Trophoblast cell (in vitro differentiated cells and primary cell): ENCODE measurements around the gene CYTH2.

Experiments
- DNase-seq, 2 donors: peaks; one replicate each; pipeline ENCODE4 v3.0.0-alpha.2; 2016
- H2AFZ ChIP-seq: 2 replicates; pipeline ENCODE4 v1.6.1; 2013; ENCODE audit warnings: low read length, moderate library complexity, mild to moderate bottlenecking; ENCODE audit not compliant: insufficient read depth, poor library complexity
- H2AK5ac ChIP-seq: 2 replicates; pipeline ENCODE4 v1.6.1; 2013; ENCODE audit warnings: mild to moderate bottlenecking, low read length
- H2BK120ac ChIP-seq: 2 replicates; pipeline ENCODE4 v1.6.1; 2013; ENCODE audit warnings: low read length, mild to moderate bottlenecking, moderate library complexity; ENCODE audit not compliant: insufficient read depth, poor library complexity
- H2BK12ac ChIP-seq: 2 replicates; pipeline ENCODE4 v1.6.1; 2013; ENCODE audit warnings: mild to moderate bottlenecking, low read length, moderate library complexity
- H2BK5ac ChIP-seq: 2 replicates; pipeline ENCODE4 v1.6.1; 2013; ENCODE audit warnings: low read length, low read depth, moderate library complexity, mild to moderate bottlenecking; ENCODE audit not compliant: poor library complexity
- H3K14ac ChIP-seq: 2 replicates; pipeline ENCODE4 v1.6.1; 2013; ENCODE audit warnings: mild to moderate bottlenecking, low read length
- H3K18ac ChIP-seq: 2 replicates; pipeline ENCODE4 v1.6.1; 2013; ENCODE audit warnings: mild to moderate bottlenecking, low read length
- H3K23ac ChIP-seq: 2 replicates; pipeline ENCODE4 v1.6.1; 2013; ENCODE audit warnings: low read length
- H3K27ac ChIP-seq: 2 replicates; pipeline ENCODE4 v1.5.1; 2013; ENCODE audit warnings: low read depth, mild to moderate bottlenecking, inconsistent platforms, low read length, moderate library complexity
- H3K27me3 ChIP-seq: 2 replicates; pipeline ENCODE4 v1.6.1; 2013; ENCODE audit warnings: inconsistent platforms, mild to moderate bottlenecking, low read length, moderate library complexity; ENCODE audit not compliant: insufficient read depth
- H3K36me3 ChIP-seq, 2 experiments: 1 replicate in 1 of 2; 2 replicates in 1 of 2; pipeline ENCODE4 v1.6.1; 2013; ENCODE audit warnings: low read length in 2 of 2, mild to moderate bottlenecking in 2 of 2, moderate library complexity in 1 of 2; ENCODE audit not compliant: insufficient read depth in 2 of 2, control insufficient read depth in 1 of 2
- H3K4ac ChIP-seq: 2 replicates; pipeline ENCODE4 v1.6.1; 2013; ENCODE audit warnings: low read depth, mild to moderate bottlenecking, low read length, moderate library complexity
- H3K4me1 ChIP-seq, 2 experiments: 1 replicate in 1 of 2; 2 replicates in 1 of 2; pipeline ENCODE4 v1.6.1; 2013; ENCODE audit warnings: low read length in 2 of 2, mild to moderate bottlenecking in 2 of 2, moderate library complexity in 1 of 2; ENCODE audit not compliant: insufficient read depth in 2 of 2, control insufficient read depth in 1 of 2
- H3K4me2 ChIP-seq: 2 replicates; pipeline ENCODE4 v1.6.1; 2013; ENCODE audit warnings: inconsistent platforms, mild to moderate bottlenecking, low read length, moderate library complexity
- H3K4me3 ChIP-seq: 2 replicates; pipeline ENCODE4 v1.5.1; 2013; ENCODE audit warnings: mild to moderate bottlenecking, low read depth, low read length, inconsistent platforms
- H3K79me1 ChIP-seq: one replicate; pipeline ENCODE4 v1.6.1; 2013; ENCODE audit warnings: low read length
- H3K79me2 ChIP-seq: 2 replicates; pipeline ENCODE4 v1.6.1; 2013; ENCODE audit warnings: low read length, mild to moderate bottlenecking; ENCODE audit not compliant: control insufficient read depth, insufficient read depth, poor library complexity
- H3K9ac ChIP-seq: 2 replicates; pipeline ENCODE4 v1.6.1; 2013; ENCODE audit warnings: mild to moderate bottlenecking, low read length
- H3K9me3 ChIP-seq: 2 replicates; pipeline ENCODE4 v1.6.1; 2013; ENCODE audit warnings: low read depth, mild to moderate bottlenecking, control low read depth, inconsistent platforms, low read length; ENCODE audit not compliant: insufficient read depth
- H4K12ac ChIP-seq: 2 replicates; pipeline ENCODE4 v1.6.1; 2013; ENCODE audit warnings: low read depth, mild to moderate bottlenecking, low read length, moderate library complexity
- H4K8ac ChIP-seq: 2 replicates; pipeline ENCODE4 v1.6.1; 2013; ENCODE audit warnings: low read depth, mild to moderate bottlenecking, low read length, moderate library complexity
- H4K91ac ChIP-seq: one replicate; pipeline ENCODE4 v1.6.1; 2013; ENCODE audit warnings: low read depth, mild to moderate bottlenecking, low read length, moderate library complexity
- WGBS: extraction: QIAGEN DNeasy Blood & Tissue Kit; methylation state at CpG from one replicate; pipeline ENCODE4 v1.1.7; 2013; ENCODE audit warnings: missing lambda C conversion rate; ENCODE audit not compliant: insufficient read length, insufficient coverage; ENCODE audit errors: extremely low coverage; 5-methylcytosine and 5-hydroxymethylcytosine counted together

CYTH2 gene

GRCh38 chr19:48466561-48467325 lies 2.4 kb upstream of the CYTH2 start:
- no peak overlapping the region for H3K27ac ChIP-seq
- 100% methylated on average over 1 of the region's 16 CpGs for WGBS

GRCh38 chr19:48468772-48469288 lies 339 bp upstream of the CYTH2 start:
- no peak overlapping the region for H2BK120ac ChIP-seq
- H3K27ac ChIP-seq = peak overlapping the region; percentile 27
- peak overlapping the region; percentile 89 for H3K4me3 ChIP-seq
- H4K8ac ChIP-seq = peak overlapping the region; percentile 72
- H3K36me3 ChIP-seq = peaks cover 37 to 42% of the 10 kb centered on the region in 2 experiments
- no peaks in the 10 kb centered on the region for H3K27me3 ChIP-seq
- H2BK5ac ChIP-seq = peak overlapping the region; percentile 58
- H3K9me3 ChIP-seq = peaks cover 4% of the 10 kb centered on the region
- H2AK5ac ChIP-seq = no peak overlapping the region
- H3K79me2 ChIP-seq = peaks cover 12% of the 10 kb centered on the region
- peaks cover 9% of the 10 kb centered on the region for H3K79me1 ChIP-seq
- H3K23ac ChIP-seq = no peak overlapping the region
- no peak overlapping the region for H4K91ac ChIP-seq
- H3K9ac ChIP-seq = no peak overlapping the region
- no peak overlapping the region for H3K4ac ChIP-seq
- H3K14ac ChIP-seq = no peak overlapping the region
- H2AFZ ChIP-seq = peak overlapping the region; percentile 35
- peaks cover 7 to 17% of the 10 kb centered on the region in 2 experiments for H3K4me1 ChIP-seq
- H3K18ac ChIP-seq = no peak overlapping the region
- no peak overlapping the region for H2BK12ac ChIP-seq
- DNase-seq = peak; percentile 100
- peak overlapping the region; percentile 58 for H3K4me2 ChIP-seq
- WGBS = no CpG with 5 or more reads among the region's 36 CpGs
- H4K12ac ChIP-seq = no peak overlapping the region

More at GRCh38 chr19:48466561-48467325, 2.4 kb upstream of the CYTH2 start:
- Histone ChIP-seq H3K27me3 (no peaks in the 10 kb centered on the region), H2BK120ac (no peak overlapping the region), H4K8ac (no peak overlapping the region), H3K9ac (no peak overlapping the region), H3K4me3 (no peak overlapping the region), H3K18ac (no peak overlapping the region), H2BK12ac (no peak overlapping the region), H2AK5ac (no peak overlapping the region), H3K79me2 (peaks cover 12% of the 10 kb centered on the region), H3K14ac (no peak overlapping the region), H3K36me3 (peaks cover 24 to 28% of the 10 kb centered on the region in 2 experiments), H3K4me2 (no peak overlapping the region), H2AFZ (no peak overlapping the region), H3K9me3 (peaks cover 4% of the 10 kb centered on the region), H2BK5ac (no peak overlapping the region), H4K91ac (no peak overlapping the region), H4K12ac (no peak overlapping the region), H3K4ac (no peak overlapping the region), H3K4me1 (peaks cover 7 to 10% of the 10 kb centered on the region in 2 experiments), H3K79me1 (peaks cover 9% of the 10 kb centered on the region), H3K23ac (no peak overlapping the region)
- DNase-seq = no peak

DNA sequence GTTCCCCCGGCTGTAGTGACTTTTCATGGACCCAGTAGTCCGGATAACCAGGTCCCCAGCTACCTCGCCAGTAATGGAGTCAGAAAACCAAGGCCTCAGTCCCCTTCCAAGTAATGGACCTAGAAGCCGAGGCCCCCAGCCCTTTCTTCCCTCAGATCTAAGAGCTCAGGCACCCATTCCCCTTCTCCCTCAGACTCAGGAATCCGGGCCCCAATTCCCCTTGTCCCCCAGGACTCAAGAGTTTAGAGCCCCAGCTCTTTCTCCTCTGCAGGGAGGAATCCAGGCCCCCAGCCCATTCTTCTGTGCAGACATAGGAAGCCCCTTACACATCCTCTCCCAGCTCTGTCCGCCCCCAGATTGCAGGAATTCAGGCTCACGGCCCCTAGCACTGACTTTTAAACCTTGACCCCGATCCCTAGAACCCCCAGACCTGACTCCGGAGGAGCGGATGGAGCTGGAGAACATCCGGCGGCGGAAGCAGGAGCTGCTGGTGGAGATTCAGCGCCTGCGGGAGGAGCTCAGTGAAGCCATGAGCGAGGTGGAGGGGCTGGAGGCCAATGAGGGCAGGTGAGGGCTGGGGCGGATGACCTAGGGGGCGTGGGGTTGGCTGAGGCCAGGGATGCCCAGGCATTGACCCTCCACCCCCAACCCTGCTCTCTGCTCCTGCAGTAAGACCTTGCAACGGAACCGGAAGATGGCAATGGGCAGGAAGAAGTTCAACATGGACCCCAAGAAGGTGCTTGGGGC lies 938 bp downstream of the CYTH2 start:
- no peaks in the 10 kb centered on the region for H3K9me3 ChIP-seq

DNA sequence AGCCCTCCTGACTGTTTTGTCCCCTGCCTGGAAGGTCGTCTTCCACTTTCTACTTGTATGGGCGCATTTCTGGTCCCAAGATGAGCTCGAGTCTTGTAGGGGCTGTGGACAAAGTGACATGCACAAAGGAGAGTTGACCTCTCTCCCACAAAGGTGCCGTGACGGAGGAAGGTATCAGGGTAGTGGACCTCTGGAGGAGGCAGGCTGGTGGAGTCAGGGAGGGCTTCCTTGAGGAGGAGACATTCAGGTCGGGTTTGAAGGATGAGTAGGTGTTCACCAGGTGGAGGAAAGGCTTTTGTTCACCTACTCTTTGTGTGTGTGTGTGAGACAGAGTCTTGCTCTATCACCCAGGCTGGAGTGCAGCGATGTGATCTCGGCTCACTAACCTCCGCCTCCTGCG lies 1.7 kb downstream of the CYTH2 start:
- no peak overlapping the region for H2AFZ ChIP-seq
- peaks cover 12% of the 10 kb centered on the region for H3K79me2 ChIP-seq
- no CpG with 5 or more reads among the region's 10 CpGs for WGBS
- peaks cover 9% of the 10 kb centered on the region for H3K79me1 ChIP-seq
- H3K36me3 ChIP-seq = peaks cover 57 to 58% of the 10 kb centered on the region in 2 experiments
- H3K27me3 ChIP-seq = no peaks in the 10 kb centered on the region
- no peak overlapping the region for H3K4me3 ChIP-seq
- peak overlapping the region; percentile 71 for H3K4ac ChIP-seq
- H3K4me1 ChIP-seq = peaks cover 7 to 19% of the 10 kb centered on the region in 2 experiments
- no peak overlapping the region for H2BK5ac ChIP-seq
- H3K4me2 ChIP-seq = no peak overlapping the region
- no peak overlapping the region for H3K18ac ChIP-seq
- H2AK5ac ChIP-seq = no peak overlapping the region
- peak; percentile 21 to 57 for DNase-seq
- no peak overlapping the region for H2BK12ac ChIP-seq
- H3K27ac ChIP-seq = no peak overlapping the region
- no peak overlapping the region for H2BK120ac ChIP-seq
- no peak overlapping the region for H4K12ac ChIP-seq
- H3K9me3 ChIP-seq = no peaks in the 10 kb centered on the region
- no peak overlapping the region for H4K91ac ChIP-seq
- H4K8ac ChIP-seq = no peak overlapping the region
- H3K23ac ChIP-seq = no peak overlapping the region
- no peak overlapping the region for H3K9ac ChIP-seq
- no peak overlapping the region for H3K14ac ChIP-seq

More for the DNA sequence above, 938 bp downstream of the CYTH2 start:
- Histone ChIP-seq H4K91ac (peak overlapping the region; percentile 100), H3K4me3 (peak overlapping the region; percentile 89), H2BK12ac (no peak overlapping the region), H3K14ac (peak overlapping the region; percentile 80), H3K4ac (peak overlapping the region; percentile 71), H3K18ac (peak overlapping the region; percentile 68), H2AFZ (peak overlapping the region; percentile 42), H3K27me3 (no peaks in the 10 kb centered on the region), H3K23ac (no peak overlapping the region), H3K79me1 (peaks cover 9% of the 10 kb centered on the region), H3K36me3 (peaks cover 49 to 51% of the 10 kb centered on the region in 2 experiments), H3K27ac (no peak overlapping the region), H3K9ac (peak overlapping the region; percentile 30), H3K79me2 (peaks cover 12% of the 10 kb centered on the region), H3K4me2 (peak overlapping the region; percentile 88), H3K4me1 (peaks cover 7 to 19% of the 10 kb centered on the region in 2 experiments), H2BK5ac (peak overlapping the region; percentile 49), H4K12ac (peak overlapping the region; percentile 66), H2AK5ac (peak overlapping the region; percentile 52), H2BK120ac (no peak overlapping the region), H4K8ac (peak overlapping the region; percentile 29)
- WGBS = no CpG with 5 or more reads among the region's 20 CpGs
- peak in 1 of 2 donors; percentile 31 for DNase-seq
